ENCODE data around the gene NPAS4. TPM values are rescaled to one million over a fixed set of nuclear protein-coding genes. Genes with fewer than 3 reads are reported as not detected.

The NPAS4 gene
- total and polyA plus RNA-seq, 2 of the 13 experiments (the other 11 are each of a cell fraction or from before 2014, with no cell fraction given) = not detected

DNA sequence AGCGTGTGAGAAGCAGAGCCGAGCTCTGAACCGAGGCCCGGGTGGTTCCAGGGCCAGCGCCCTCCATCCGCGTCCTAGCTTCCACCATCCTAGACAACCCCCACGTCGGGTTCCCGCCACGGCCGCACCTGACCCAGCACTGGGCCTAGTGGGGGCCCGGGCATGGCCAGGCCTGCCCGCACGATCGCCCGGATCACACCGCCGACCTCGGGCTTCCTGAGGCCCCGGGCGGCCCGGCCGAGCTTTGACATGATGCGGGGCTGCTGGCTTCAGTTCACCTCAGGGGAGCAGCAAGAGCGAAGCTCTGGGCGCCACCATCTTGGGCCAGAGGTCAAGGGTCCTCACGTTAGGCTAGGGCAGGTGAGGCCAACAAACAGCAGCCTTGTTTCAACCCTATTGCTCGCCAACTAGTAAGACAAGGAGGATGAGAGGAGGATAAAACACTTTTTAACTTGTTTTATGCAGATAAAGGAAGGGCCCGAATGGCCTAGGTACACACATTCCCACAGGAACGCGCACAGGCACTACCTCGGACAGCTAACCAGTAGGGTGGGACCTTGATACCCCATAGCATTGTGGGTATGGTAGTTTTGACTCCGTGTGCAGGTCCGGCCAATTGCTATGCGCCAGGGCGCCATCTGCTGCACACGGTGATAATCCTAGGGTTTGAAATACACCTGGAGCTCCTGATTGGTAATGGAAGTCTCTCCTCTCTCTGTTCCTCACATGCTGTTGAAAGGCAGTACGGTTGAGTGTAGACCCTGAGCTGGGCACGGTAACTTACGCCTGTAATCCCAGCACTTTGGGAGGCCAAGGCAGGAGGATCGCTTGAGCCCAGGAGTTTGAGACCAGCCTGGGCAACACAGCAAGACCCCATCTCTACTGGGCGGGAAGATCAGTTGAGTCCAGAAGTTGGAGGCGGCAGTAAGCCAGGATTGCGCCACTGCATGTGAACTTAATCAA lies 17.9 kb downstream of the NPAS4 start, which contains the start of gene MRPL11 (continued):
- TF ChIP-seq, protein P1, sequence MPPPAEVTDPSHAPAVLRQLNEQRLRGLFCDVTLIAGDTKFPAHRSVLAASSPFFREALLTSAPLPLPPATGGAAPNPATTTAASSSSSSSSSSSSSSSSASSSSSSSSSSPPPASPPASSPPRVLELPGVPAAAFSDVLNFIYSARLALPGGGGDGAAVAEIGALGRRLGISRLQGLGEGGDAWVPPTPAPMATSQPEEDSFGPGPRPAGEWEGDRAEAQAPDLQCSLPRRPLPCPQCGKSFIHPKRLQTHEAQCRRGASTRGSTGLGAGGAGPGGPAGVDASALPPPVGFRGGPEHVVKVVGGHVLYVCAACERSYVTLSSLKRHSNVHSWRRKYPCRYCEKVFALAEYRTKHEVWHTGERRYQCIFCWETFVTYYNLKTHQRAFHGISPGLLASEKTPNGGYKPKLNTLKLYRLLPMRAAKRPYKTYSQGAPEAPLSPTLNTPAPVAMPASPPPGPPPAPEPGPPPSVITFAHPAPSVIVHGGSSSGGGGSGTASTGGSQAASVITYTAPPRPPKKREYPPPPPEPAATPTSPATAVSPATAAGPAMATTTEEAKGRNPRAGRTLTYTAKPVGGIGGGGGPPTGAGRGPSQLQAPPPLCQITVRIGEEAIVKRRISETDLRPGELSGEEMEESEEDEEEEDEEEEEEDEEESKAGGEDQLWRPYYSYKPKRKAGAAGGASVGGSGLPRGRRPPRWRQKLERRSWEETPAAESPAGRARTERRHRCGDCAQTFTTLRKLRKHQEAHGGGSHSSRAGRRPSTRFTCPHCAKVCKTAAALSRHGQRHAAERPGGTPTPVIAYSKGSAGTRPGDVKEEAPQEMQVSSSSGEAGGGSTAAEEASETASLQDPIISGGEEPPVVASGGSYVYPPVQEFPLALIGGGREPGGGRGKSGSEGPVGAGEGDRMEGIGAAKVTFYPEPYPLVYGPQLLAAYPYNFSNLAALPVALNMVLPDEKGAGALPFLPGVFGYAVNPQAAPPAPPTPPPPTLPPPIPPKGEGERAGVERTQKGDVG (CRISPR knock-in tag; IDR thresholded peaks at IDR 0.05; ENCODE audit: borderline replicate concordance) = peak; percentile 27; the same call in 1 of the 2 replicates
- TF ChIP-seq ZNF230 (CRISPR knock-in tag; IDR thresholded peaks at IDR 0.05) = no peak
- peak; percentile 78 for TF ChIP-seq MIER2 (CRISPR knock-in tag; IDR thresholded peaks at IDR 0.05)
- peak; percentile 86 for TF ChIP-seq ZNF777 (CRISPR knock-in tag; IDR thresholded peaks at IDR 0.05)
- 0 out of 2 replicates have a peak, but pooled peaks have one; percentile 11 for TF ChIP-seq GATAD2A (CRISPR knock-in tag; IDR thresholded peaks at IDR 0.05)
- peak; percentile 33; the same call in 1 of the 2 replicates for TF ChIP-seq ZNF768 (CRISPR knock-in tag; IDR thresholded peaks at IDR 0.05)
- no peak for TF ChIP-seq RBM39 (IDR thresholded peaks at IDR 0.05; ENCODE audit: low read depth, low read length, poor library complexity, severe bottlenecking)
- TF ChIP-seq ZNF292 (CRISPR knock-in tag; IDR thresholded peaks at IDR 0.05; ENCODE audit: borderline replicate concordance, low read depth) = no peak
- TF ChIP-seq SAFB2 (CRISPR knock-in tag; IDR thresholded peaks at IDR 0.05; ENCODE audit: borderline replicate concordance, low read depth) = no peak
- TF ChIP-seq, protein P2, sequence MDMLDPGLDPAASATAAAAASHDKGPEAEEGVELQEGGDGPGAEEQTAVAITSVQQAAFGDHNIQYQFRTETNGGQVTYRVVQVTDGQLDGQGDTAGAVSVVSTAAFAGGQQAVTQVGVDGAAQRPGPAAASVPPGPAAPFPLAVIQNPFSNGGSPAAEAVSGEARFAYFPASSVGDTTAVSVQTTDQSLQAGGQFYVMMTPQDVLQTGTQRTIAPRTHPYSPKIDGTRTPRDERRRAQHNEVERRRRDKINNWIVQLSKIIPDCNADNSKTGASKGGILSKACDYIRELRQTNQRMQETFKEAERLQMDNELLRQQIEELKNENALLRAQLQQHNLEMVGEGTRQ (IDR thresholded peaks at IDR 0.05; ENCODE audit: low read depth, low read length) = no peak
- TF ChIP-seq, protein P2 (CRISPR knock-in tag; IDR thresholded peaks at IDR 0.05; ENCODE audit: borderline replicate concordance) = 0 out of 2 replicates have a peak, but pooled peaks have one; percentile 35
- TF ChIP-seq ZNF101 (CRISPR knock-in tag; IDR thresholded peaks at IDR 0.05; ENCODE audit: borderline replicate concordance, low read depth) = no peak
- TF ChIP-seq RARA (CRISPR knock-in tag; IDR thresholded peaks at IDR 0.05) = peak; percentile 18; the same call in 1 of the 2 replicates
- TF ChIP-seq REPIN1 (CRISPR knock-in tag; IDR thresholded peaks at IDR 0.05; ENCODE audit: borderline replicate concordance, low read depth) = no peak
- no peak for TF ChIP-seq U2AF1 (optimal IDR thresholded peaks at IDR 0.05; ENCODE audit: low read depth, low read length)
- peak; percentile 67; the same call in 1 of the 2 replicates for TF ChIP-seq ZNF136 (CRISPR knock-in tag; IDR thresholded peaks at IDR 0.05; ENCODE audit: low read depth)
- peak; percentile 63; the same call in 1 of the 2 replicates for TF ChIP-seq HOXA5 (CRISPR knock-in tag; IDR thresholded peaks at IDR 0.05)
- TF ChIP-seq, protein P3, sequence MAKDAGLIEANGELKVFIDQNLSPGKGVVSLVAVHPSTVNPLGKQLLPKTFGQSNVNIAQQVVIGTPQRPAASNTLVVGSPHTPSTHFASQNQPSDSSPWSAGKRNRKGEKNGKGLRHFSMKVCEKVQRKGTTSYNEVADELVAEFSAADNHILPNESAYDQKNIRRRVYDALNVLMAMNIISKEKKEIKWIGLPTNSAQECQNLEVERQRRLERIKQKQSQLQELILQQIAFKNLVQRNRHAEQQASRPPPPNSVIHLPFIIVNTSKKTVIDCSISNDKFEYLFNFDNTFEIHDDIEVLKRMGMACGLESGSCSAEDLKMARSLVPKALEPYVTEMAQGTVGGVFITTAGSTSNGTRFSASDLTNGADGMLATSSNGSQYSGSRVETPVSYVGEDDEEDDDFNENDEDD (CRISPR knock-in tag; IDR thresholded peaks at IDR 0.05; ENCODE audit: borderline replicate concordance) = peak; percentile 20; the same call in 1 of the 2 replicates

Data from HepG2 (cell line).